Endodermal cell (in vitro differentiated cells): ENCODE data around the gene GRIPAP1. TPM values are rescaled to one million over a fixed set of nuclear protein-coding genes. Genes with fewer than 3 reads are reported as not detected.

Source experiments
- DNase-seq: peaks from one replicate; pipeline ENCODE4 v3.0.0-alpha.2; 2017
- H3K27ac ChIP-seq: 2 replicates; pipeline ENCODE4 v1.5.1; 2013; ENCODE audit warnings: mild to moderate bottlenecking, low read depth, low read length, moderate library complexity
- H3K27me3 ChIP-seq: 2 replicates; pipeline ENCODE4 v1.6.1; 2013; ENCODE audit warnings: mild to moderate bottlenecking, low read length, moderate library complexity; ENCODE audit not compliant: insufficient read depth, control insufficient read depth, poor library complexity, severe bottlenecking
- H3K36me3 ChIP-seq: 2 replicates; pipeline ENCODE4 v1.7.0; 2013; ENCODE audit warnings: mild to moderate bottlenecking, low read length, moderate library complexity; ENCODE audit not compliant: control insufficient read depth, insufficient read depth
- H3K4me1 ChIP-seq: one replicate; pipeline ENCODE4 v1.7.0; 2013; ENCODE audit warnings: low read length; ENCODE audit not compliant: control insufficient read depth, insufficient read depth
- H3K4me3 ChIP-seq: 2 replicates; pipeline ENCODE4 v1.5.1; 2013; ENCODE audit warnings: mild to moderate bottlenecking, low read length, moderate library complexity
- H3K9ac ChIP-seq: 2 replicates; pipeline ENCODE4 v1.6.1; 2013; ENCODE audit warnings: mild to moderate bottlenecking, low read length, moderate library complexity; ENCODE audit not compliant: poor library complexity, severe bottlenecking; ENCODE audit errors: extremely low read depth
- H3K9me3 ChIP-seq: 2 replicates; pipeline ENCODE4 v1.6.1; 2013; ENCODE audit warnings: mild to moderate bottlenecking, low read length, moderate library complexity; ENCODE audit not compliant: control insufficient read depth
- H3K27ac Mint-ChIP-seq: 2 replicates; pipeline ENCODE4 v1.8.0; 2020; ENCODE audit warnings: mixed read lengths
- H3K27me3 Mint-ChIP-seq: 2 replicates; pipeline ENCODE4 v1.8.0; 2021; ENCODE audit warnings: mild to moderate bottlenecking, mixed read lengths; ENCODE audit not compliant: insufficient read depth
- H3K36me3 Mint-ChIP-seq: 2 replicates; pipeline ENCODE4 v1.8.0; 2020; ENCODE audit warnings: low read depth, mixed read lengths
- H3K4me1 Mint-ChIP-seq: 2 replicates; pipeline ENCODE4 v1.8.0; 2020; ENCODE audit warnings: mixed read lengths
- H3K4me3 Mint-ChIP-seq: 2 replicates; pipeline ENCODE4 v1.8.0; 2020; ENCODE audit warnings: mild to moderate bottlenecking, moderate library complexity, mixed read lengths
- H3K9me3 Mint-ChIP-seq: 2 replicates; pipeline ENCODE4 v1.8.0; 2020; ENCODE audit warnings: mild to moderate bottlenecking, mixed read lengths
- CTCF ChIP-seq: fragments of 200-600 bp; sonication (generic); conservative IDR thresholded peaks from 2 replicates; pipeline ENCODE4 v1.5.0; 2021; ENCODE audit warnings: antibody characterized with exemption, mild to moderate bottlenecking
- WGBS, 2 experiments: methylation state at CpG; one replicate each; pipeline versions ENCODE4 v1.1.5 to v1.1.7; 2013; ENCODE audit warnings: missing lambda C conversion rate in 2 of 2, mixed read lengths in 1 of 2; ENCODE audit not compliant: insufficient coverage in 1 of 2, insufficient read length in 1 of 2; 5-methylcytosine and 5-hydroxymethylcytosine counted together
- total RNA-seq, 2 donors: library from RNA; stranded (reverse); fragmentation: NEBNext Ultra II Directional in 1 of 2; extraction: Animal tissue kit (Norgen Biotek cat#: 25700) in 1 of 2; gene quantifications; 2 replicates in 1 of 2; 3 replicates in 1 of 2; pipeline ENCODE4 v1.2.1, GENCODE V29; 2021

The GRIPAP1 gene
- total RNA-seq, 2 donors from 2014 or later = 55.9 to 63.1 TPM

DNA sequence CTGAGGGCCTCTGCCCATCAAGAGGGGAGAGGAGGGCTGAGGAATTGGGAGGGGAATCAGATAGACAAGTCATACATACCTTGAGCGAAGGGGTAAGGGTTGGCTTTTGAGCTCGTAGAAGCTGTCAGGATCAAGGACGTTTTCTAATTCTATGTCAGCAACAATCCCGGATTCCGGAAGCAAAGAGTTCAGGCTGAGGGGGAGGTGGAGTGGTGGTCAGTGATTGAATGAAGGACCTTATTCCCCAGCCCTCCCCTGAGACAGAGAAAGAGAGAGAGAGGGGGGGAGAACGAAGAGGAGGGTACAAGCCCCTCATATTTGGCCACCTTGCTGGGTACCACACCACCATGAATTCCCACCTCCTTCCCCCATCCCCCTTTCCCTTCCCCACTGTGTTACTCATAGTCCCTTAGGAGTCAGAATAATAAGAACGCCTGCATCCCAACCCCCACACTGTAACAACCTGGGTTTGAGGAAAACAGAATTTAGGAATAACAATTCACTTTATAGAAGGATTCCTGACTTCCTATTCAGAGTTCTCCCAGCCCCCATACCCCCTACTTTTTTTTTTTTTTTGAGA lies 38.4 kb upstream of the GRIPAP1 start:
- 13 to 40% methylated on average over 1 to 5 of the region's 7 CpGs for WGBS, 2 experiments
- DNase-seq = no peak
- Histone ChIP-seq H3K36me3 (peaks cover 25% of the 10 kb centered on the region), H3K4me1 (peaks cover 3% of the 10 kb centered on the region), H3K4me3 (peak overlapping the region; percentile 88), H3K9me3 (no peaks in the 10 kb centered on the region), H3K9ac (no peak overlapping the region), H3K27ac (peak overlapping the region; percentile 68), H3K27me3 (no peaks in the 10 kb centered on the region)
- Mint-ChIP-seq H3K4me3 (peak overlapping the region; percentile 83), H3K27ac (peak overlapping the region; percentile 96), H3K36me3 (peaks cover 22% of the 10 kb centered on the region), H3K9me3 (peaks cover 65% of the 10 kb centered on the region), H3K27me3 (no peaks in the 10 kb centered on the region), H3K4me1 (peaks cover 18% of the 10 kb centered on the region)
- TF ChIP-seq CTCF = no peak

DNA sequence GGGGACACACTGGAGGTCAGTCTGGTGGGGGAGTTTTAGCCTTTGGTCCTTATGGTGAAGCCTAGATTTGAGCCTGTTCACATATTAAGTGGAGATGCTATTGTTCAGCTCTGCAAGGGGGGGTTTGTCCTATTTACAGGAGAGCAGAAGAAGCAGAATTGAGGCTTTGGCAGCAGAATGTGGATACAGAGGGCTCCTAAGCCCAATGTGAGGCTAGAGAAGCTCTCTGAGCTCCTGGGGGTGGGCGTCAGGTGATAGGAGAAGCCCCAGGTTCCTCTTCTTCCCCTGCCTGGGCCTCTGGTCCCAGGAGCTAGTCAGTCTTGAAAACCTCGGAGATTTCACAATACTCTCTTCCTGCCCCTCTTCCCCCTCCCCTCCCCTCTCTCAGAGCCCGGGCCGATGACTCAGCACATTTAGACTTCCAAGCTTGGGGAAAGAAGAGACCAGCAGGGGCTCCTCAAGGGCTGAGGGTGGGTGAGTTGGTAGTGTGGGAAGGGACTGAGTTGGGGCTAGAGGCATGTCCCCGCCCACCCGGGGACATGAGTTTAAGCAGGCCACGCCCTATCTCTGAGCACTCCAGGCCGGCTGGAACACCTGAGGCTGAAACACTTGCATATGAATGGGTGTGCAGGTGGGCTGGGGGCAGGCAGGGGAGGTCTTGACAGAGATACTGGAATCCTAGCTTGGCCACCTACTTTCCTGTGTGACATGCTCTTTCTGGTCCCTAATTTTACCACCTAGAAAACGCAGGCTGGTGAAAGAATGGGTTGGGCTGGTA lies 37.7 kb upstream of the GRIPAP1 start:
- H3K4me1 Mint-ChIP-seq = peaks cover 18% of the 10 kb centered on the region
- H3K9ac ChIP-seq = peak overlapping the region; percentile 34
- H3K9me3 ChIP-seq = no peaks in the 10 kb centered on the region
- peak overlapping the region; percentile 72 for H3K27ac ChIP-seq
- H3K4me1 ChIP-seq = peaks cover 3% of the 10 kb centered on the region
- H3K27me3 Mint-ChIP-seq = no peaks in the 10 kb centered on the region
- peaks cover 23% of the 10 kb centered on the region for H3K36me3 Mint-ChIP-seq
- peaks cover 61% of the 10 kb centered on the region for H3K9me3 Mint-ChIP-seq
- peak overlapping the region; percentile 83 for H3K4me3 Mint-ChIP-seq
- TF ChIP-seq CTCF = no peak
- peak overlapping the region; percentile 88 for H3K4me3 ChIP-seq
- DNase-seq = peak; percentile 96
- H3K27ac Mint-ChIP-seq = peak overlapping the region; percentile 96
- WGBS, 2 experiments = 5% methylated on average over 9 of the region's 9 CpGs; no CpG with 5 or more reads in 1 of the 2 experiments
- peaks cover 25% of the 10 kb centered on the region for H3K36me3 ChIP-seq
- no peaks in the 10 kb centered on the region for H3K27me3 ChIP-seq

DNA sequence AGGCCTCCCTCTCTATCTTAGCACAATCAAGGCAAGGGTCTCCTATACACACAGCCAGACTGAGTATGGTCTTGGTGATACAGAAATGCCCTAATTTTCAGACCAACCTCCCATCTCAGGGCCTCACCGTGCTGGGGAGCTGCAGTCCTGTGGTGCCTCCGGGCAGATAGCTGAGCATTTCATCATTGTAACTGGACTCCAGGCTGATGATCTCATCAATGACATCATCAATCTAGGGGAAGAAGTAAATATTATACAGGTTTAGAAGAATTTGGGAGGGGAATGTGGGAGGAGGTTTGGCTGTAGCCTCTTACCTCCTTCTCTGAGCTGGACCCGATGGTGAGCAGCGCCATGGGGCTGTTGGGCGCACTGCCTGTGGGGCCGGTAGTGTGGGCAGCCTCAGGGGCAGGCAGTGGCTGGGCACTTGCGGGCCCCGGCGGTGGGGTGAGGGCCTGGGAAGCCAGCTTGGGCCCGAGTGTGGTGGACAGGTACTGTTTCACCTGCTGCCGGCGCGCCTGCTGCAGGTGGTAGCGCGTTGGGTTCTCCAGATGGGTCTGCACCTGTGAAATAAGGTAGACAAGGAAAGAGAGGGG lies 35.9 kb upstream of the GRIPAP1 start:
- Histone ChIP-seq H3K9ac (no peak overlapping the region), H3K27ac (no peak overlapping the region), H3K27me3 (no peaks in the 10 kb centered on the region), H3K9me3 (no peaks in the 10 kb centered on the region), H3K4me3 (no peak overlapping the region), H3K4me1 (peaks cover 3% of the 10 kb centered on the region), H3K36me3 (peaks cover 32% of the 10 kb centered on the region)
- no peak overlapping the region for H3K27ac Mint-ChIP-seq
- no peaks in the 10 kb centered on the region for H3K27me3 Mint-ChIP-seq
- no peak for TF ChIP-seq CTCF
- H3K4me1 Mint-ChIP-seq = peaks cover 18% of the 10 kb centered on the region
- H3K36me3 Mint-ChIP-seq = peaks cover 40% of the 10 kb centered on the region
- H3K9me3 Mint-ChIP-seq = peaks cover 60% of the 10 kb centered on the region
- H3K4me3 Mint-ChIP-seq = no peak overlapping the region
- no peak for DNase-seq
- 87 to 97% methylated on average over 3 to 15 of the region's 15 CpGs for WGBS, 2 experiments
